ENCODE data around the gene SRC. TPM values are rescaled to one million over a fixed set of nuclear protein-coding genes. Genes with fewer than 3 reads are reported as not detected.
A peak's percentile ranks its signal among the peaks of the same experiment; 100 is the strongest.

Gene SRC
- total RNA-seq, 1 donor from 2014 or later, result 3.5 TPM

- no peaks in the 10 kb centered on the region for H3K9me3 Mint-ChIP-seq
- intact Hi-C loops (cut with micrococcal nuclease), result no loop called here
Measured at GRCh38 chr20:37435607-37436006, 89.7 kb downstream of the SRC start.

GRCh38 chr20:37436527-37437186, 90.7 kb downstream of the SRC start:
- Mint-ChIP-seq H3K27me3 (ENCODE audit: low read depth) (no peaks in the 10 kb centered on the region), H3K9me3 (no peaks in the 10 kb centered on the region), H3K27ac (peak overlapping the region; percentile 5), H3K4me1 (ENCODE audit: low read depth) (no peaks in the 10 kb centered on the region), H3K36me3 (ENCODE audit: low read depth) (no peaks in the 10 kb centered on the region), H3K4me3 (ENCODE audit: low read depth) (no peak overlapping the region)
- intact Hi-C loops (cut with micrococcal nuclease), result no loop called here
- no peak for DNase-seq (ENCODE audit: low spot score)

More at GRCh38 chr20:37435607-37436006, 89.7 kb downstream of the SRC start:
- Mint-ChIP-seq H3K27me3 (ENCODE audit: low read depth) (no peaks in the 10 kb centered on the region), H3K4me1 (ENCODE audit: low read depth) (no peaks in the 10 kb centered on the region), H3K36me3 (ENCODE audit: low read depth) (no peaks in the 10 kb centered on the region), H3K4me3 (ENCODE audit: low read depth) (no peak overlapping the region), H3K27ac (no peak overlapping the region)
- DNase-seq (ENCODE audit: low spot score), result no peak

GRCh38 chr20:37437676-37438075, 91.7 kb downstream of the SRC start:
- no peaks in the 10 kb centered on the region for H3K4me1 Mint-ChIP-seq (ENCODE audit: low read depth)
- no peaks in the 10 kb centered on the region for H3K9me3 Mint-ChIP-seq
- H3K27me3 Mint-ChIP-seq (ENCODE audit: low read depth), result no peaks in the 10 kb centered on the region
- no peak for DNase-seq (ENCODE audit: low spot score)
- no peaks in the 10 kb centered on the region for H3K36me3 Mint-ChIP-seq (ENCODE audit: low read depth)
- H3K4me3 Mint-ChIP-seq (ENCODE audit: low read depth), result no peak overlapping the region
- intact Hi-C loops (cut with micrococcal nuclease), result no loop called here
- H3K27ac Mint-ChIP-seq, result no peak overlapping the region

GRCh38 chr20:37438464-37439222, 92.7 kb downstream of the SRC start:
- DNase-seq (ENCODE audit: low spot score), result no peak
- H3K4me1 Mint-ChIP-seq (ENCODE audit: low read depth), result no peaks in the 10 kb centered on the region
- intact Hi-C loops (cut with micrococcal nuclease), result no loop called here
- H3K27ac Mint-ChIP-seq, result no peak overlapping the region
- H3K4me3 Mint-ChIP-seq (ENCODE audit: low read depth), result no peak overlapping the region
- H3K27me3 Mint-ChIP-seq (ENCODE audit: low read depth), result no peaks in the 10 kb centered on the region
- no peaks in the 10 kb centered on the region for H3K9me3 Mint-ChIP-seq
- H3K36me3 Mint-ChIP-seq (ENCODE audit: low read depth), result no peaks in the 10 kb centered on the region

- no peaks in the 10 kb centered on the region for H3K36me3 Mint-ChIP-seq (ENCODE audit: low read depth)
- no peak for DNase-seq (ENCODE audit: low spot score)
- H3K27me3 Mint-ChIP-seq (ENCODE audit: low read depth), result no peaks in the 10 kb centered on the region
- intact Hi-C loops (cut with micrococcal nuclease), result no loop called here
- no peaks in the 10 kb centered on the region for H3K4me1 Mint-ChIP-seq (ENCODE audit: low read depth)
- no peak overlapping the region for H3K27ac Mint-ChIP-seq
- no peak overlapping the region for H3K4me3 Mint-ChIP-seq (ENCODE audit: low read depth)
- H3K9me3 Mint-ChIP-seq, result no peaks in the 10 kb centered on the region
Measured at GRCh38 chr20:37439223-37439933, 93.4 kb downstream of the SRC start.

- H3K4me1 Mint-ChIP-seq (ENCODE audit: low read depth), result no peaks in the 10 kb centered on the region
- H3K27ac Mint-ChIP-seq, result no peak overlapping the region
- no peak for DNase-seq (ENCODE audit: low spot score)
- H3K4me3 Mint-ChIP-seq (ENCODE audit: low read depth), result no peak overlapping the region
- no peaks in the 10 kb centered on the region for H3K36me3 Mint-ChIP-seq (ENCODE audit: low read depth)
- intact Hi-C loops (cut with micrococcal nuclease), result no loop called here
- no peaks in the 10 kb centered on the region for H3K27me3 Mint-ChIP-seq (ENCODE audit: low read depth)
- no peaks in the 10 kb centered on the region for H3K9me3 Mint-ChIP-seq
Measured at GRCh38 chr20:37441023-37441422, 95.1 kb downstream of the SRC start.

GRCh38 chr20:37442547-37442946, 96.6 kb downstream of the SRC start:
- Mint-ChIP-seq H3K27me3 (ENCODE audit: low read depth) (no peaks in the 10 kb centered on the region), H3K27ac (no peak overlapping the region), H3K4me3 (ENCODE audit: low read depth) (no peak overlapping the region), H3K4me1 (ENCODE audit: low read depth) (no peaks in the 10 kb centered on the region), H3K9me3 (no peaks in the 10 kb centered on the region), H3K36me3 (ENCODE audit: low read depth) (no peaks in the 10 kb centered on the region)
- intact Hi-C loops (cut with micrococcal nuclease), result no loop called here
- DNase-seq (ENCODE audit: low spot score), result no peak

- no peak for DNase-seq (ENCODE audit: low spot score)
- intact Hi-C loops (cut with micrococcal nuclease), result no loop called here
- Mint-ChIP-seq H3K27me3 (ENCODE audit: low read depth) (no peaks in the 10 kb centered on the region), H3K9me3 (no peaks in the 10 kb centered on the region), H3K27ac (no peak overlapping the region), H3K36me3 (ENCODE audit: low read depth) (no peaks in the 10 kb centered on the region), H3K4me3 (ENCODE audit: low read depth) (no peak overlapping the region), H3K4me1 (ENCODE audit: low read depth) (no peaks in the 10 kb centered on the region)
Measured at GRCh38 chr20:37442986-37443385, 97.0 kb downstream of the SRC start.

- no peaks in the 10 kb centered on the region for H3K36me3 Mint-ChIP-seq (ENCODE audit: low read depth)
- no peak overlapping the region for H3K4me3 Mint-ChIP-seq (ENCODE audit: low read depth)
- H3K4me1 Mint-ChIP-seq (ENCODE audit: low read depth), result no peaks in the 10 kb centered on the region
- intact Hi-C loops (cut with micrococcal nuclease), result no loop called here
- H3K27me3 Mint-ChIP-seq (ENCODE audit: low read depth), result no peaks in the 10 kb centered on the region
- H3K9me3 Mint-ChIP-seq, result no peaks in the 10 kb centered on the region
- H3K27ac Mint-ChIP-seq, result no peak overlapping the region
- DNase-seq (ENCODE audit: low spot score), result no peak
Measured at GRCh38 chr20:37443596-37443995, 97.7 kb downstream of the SRC start.

GRCh38 chr20:37445041-37445440, 99.1 kb downstream of the SRC start:
- Mint-ChIP-seq H3K9me3 (no peaks in the 10 kb centered on the region), H3K4me3 (ENCODE audit: low read depth) (no peak overlapping the region), H3K27me3 (ENCODE audit: low read depth) (no peaks in the 10 kb centered on the region), H3K36me3 (ENCODE audit: low read depth) (no peaks in the 10 kb centered on the region), H3K4me1 (ENCODE audit: low read depth) (no peaks in the 10 kb centered on the region), H3K27ac (no peak overlapping the region)
- intact Hi-C loops (cut with micrococcal nuclease), result no loop called here
- DNase-seq (ENCODE audit: low spot score), result no peak

- no peaks in the 10 kb centered on the region for H3K9me3 Mint-ChIP-seq
- no peak overlapping the region for H3K27ac Mint-ChIP-seq
- no peaks in the 10 kb centered on the region for H3K4me1 Mint-ChIP-seq (ENCODE audit: low read depth)
- no peak overlapping the region for H3K4me3 Mint-ChIP-seq (ENCODE audit: low read depth)
- H3K36me3 Mint-ChIP-seq (ENCODE audit: low read depth), result no peaks in the 10 kb centered on the region
- H3K27me3 Mint-ChIP-seq (ENCODE audit: low read depth), result no peaks in the 10 kb centered on the region
- intact Hi-C loops (cut with micrococcal nuclease), result no loop called here
- no peak for DNase-seq (ENCODE audit: low spot score)
Measured at GRCh38 chr20:37446286-37447032, 100.5 kb downstream of the SRC start.

GRCh38 chr20:37447688-37448087, 101.7 kb downstream of the SRC start:
- Mint-ChIP-seq H3K36me3 (ENCODE audit: low read depth) (no peaks in the 10 kb centered on the region), H3K9me3 (no peaks in the 10 kb centered on the region), H3K4me3 (ENCODE audit: low read depth) (no peak overlapping the region), H3K4me1 (ENCODE audit: low read depth) (no peaks in the 10 kb centered on the region), H3K27me3 (ENCODE audit: low read depth) (no peaks in the 10 kb centered on the region), H3K27ac (no peak overlapping the region)
- intact Hi-C loops (cut with micrococcal nuclease), result no loop called here
- DNase-seq (ENCODE audit: low spot score), result no peak
